ENCODE measurements around the gene GAPT. TPM values are rescaled to one million over a fixed set of nuclear protein-coding genes. Genes with fewer than 3 reads are reported as not detected.

Gene GAPT
- total RNA-seq, 1 donor from 2014 or later: not detected

DNA sequence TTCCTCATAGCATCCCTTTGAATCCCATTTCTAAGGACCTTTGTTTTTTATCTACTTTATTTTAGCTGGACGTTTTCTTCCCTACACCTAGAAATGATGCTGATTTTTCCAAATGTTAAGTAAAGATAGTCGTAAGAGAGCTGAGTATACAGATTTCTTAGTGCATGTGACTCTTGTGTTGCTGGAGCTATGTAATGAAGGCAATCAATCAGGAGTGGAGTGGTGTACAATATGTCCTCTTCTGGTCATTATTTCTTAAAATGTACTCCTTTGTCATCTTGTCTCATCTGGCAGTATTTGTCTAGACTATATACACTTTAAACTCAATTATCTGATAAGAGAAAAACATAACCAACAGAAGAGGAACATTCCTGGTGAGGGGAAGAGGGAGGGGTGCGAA lies 13.5 kb downstream of the GAPT start:
- DNase-seq (ENCODE audit: low read depth): no peak
- Histone ChIP-seq H3K36me3 (ENCODE audit: control insufficient read depth, insufficient read depth, low read length) (no peaks in the 10 kb centered on the region), H3K27me3 (ENCODE audit: control insufficient read depth, insufficient read depth, low read length) (peaks cover 4% of the 10 kb centered on the region), H3K4me3 (ENCODE audit: low read depth, low read length) (no peak overlapping the region)
- TF ChIP-seq, protein P1, sequence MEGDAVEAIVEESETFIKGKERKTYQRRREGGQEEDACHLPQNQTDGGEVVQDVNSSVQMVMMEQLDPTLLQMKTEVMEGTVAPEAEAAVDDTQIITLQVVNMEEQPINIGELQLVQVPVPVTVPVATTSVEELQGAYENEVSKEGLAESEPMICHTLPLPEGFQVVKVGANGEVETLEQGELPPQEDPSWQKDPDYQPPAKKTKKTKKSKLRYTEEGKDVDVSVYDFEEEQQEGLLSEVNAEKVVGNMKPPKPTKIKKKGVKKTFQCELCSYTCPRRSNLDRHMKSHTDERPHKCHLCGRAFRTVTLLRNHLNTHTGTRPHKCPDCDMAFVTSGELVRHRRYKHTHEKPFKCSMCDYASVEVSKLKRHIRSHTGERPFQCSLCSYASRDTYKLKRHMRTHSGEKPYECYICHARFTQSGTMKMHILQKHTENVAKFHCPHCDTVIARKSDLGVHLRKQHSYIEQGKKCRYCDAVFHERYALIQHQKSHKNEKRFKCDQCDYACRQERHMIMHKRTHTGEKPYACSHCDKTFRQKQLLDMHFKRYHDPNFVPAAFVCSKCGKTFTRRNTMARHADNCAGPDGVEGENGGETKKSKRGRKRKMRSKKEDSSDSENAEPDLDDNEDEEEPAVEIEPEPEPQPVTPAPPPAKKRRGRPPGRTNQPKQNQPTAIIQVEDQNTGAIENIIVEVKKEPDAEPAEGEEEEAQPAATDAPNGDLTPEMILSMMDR (IDR thresholded peaks at IDR 0.05; ENCODE audit: insufficient read depth, low read length, severe bottlenecking): no peak
- FAIRE-seq: no peak

DNA sequence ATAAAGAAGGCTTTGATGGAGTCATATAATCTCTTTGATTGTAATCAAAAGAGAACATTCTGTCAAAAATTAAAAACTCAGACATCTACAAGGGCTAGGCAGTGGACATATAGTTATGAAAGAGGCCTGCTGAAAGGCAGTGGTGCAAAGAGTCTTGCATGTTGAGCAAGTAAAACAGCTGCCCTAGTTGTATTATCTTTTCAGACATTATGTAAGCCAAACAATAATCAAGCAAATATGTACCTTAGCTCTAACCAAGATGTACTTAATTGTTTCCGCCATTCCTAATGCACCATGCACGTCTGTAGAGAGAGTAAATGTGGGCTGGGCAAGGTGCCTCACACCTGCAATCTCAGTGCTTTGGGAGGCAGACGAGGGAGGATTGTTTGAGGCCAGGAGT lies 14.3 kb downstream of the GAPT start:
- Histone ChIP-seq H3K36me3 (ENCODE audit: control insufficient read depth, insufficient read depth, low read length) (no peaks in the 10 kb centered on the region), H3K27me3 (ENCODE audit: control insufficient read depth, insufficient read depth, low read length) (peaks cover 4% of the 10 kb centered on the region), H3K4me3 (ENCODE audit: low read depth, low read length) (no peak overlapping the region)
- FAIRE-seq (no peak), DNase-seq (ENCODE audit: low read depth) (no peak)
- TF ChIP-seq, protein P1 (IDR thresholded peaks at IDR 0.05; ENCODE audit: insufficient read depth, low read length, severe bottlenecking): no peak

DNA sequence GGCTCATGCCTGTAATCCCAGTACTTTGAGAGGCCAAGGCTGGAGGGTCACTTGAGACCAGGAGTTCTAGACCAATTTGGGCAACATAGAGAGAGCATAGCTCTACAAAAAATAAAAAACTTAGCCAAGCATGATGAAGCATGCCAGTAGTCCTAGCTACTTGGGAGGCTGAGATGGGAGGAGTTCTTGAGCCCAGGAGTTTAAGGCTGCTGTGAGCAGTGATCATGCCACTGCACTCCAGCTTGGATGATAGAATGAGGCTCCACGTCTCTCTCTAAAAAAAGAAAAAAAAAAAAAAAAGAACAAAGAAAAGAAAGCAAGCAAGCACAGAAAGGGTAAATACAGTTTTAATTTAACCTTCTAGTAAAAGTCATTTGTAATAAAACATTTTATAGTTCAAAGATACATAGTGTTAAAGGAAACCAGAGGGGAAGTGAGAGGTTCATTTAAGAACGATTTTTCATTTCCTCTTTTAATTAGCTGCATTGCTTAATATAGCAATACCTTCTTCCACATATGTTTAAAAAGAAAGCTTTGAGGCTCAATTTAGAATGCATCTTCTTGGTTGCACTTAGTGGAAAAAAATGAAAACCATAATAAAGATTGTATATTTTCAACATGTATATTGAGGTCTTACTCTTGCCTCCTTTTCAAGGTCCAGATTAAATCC lies 14.9 kb downstream of the GAPT start:
- FAIRE-seq: no peak
- Histone ChIP-seq H3K4me3 (ENCODE audit: low read depth, low read length) (no peak overlapping the region), H3K36me3 (ENCODE audit: control insufficient read depth, insufficient read depth, low read length) (no peaks in the 10 kb centered on the region), H3K27me3 (ENCODE audit: control insufficient read depth, insufficient read depth, low read length) (peaks cover 4% of the 10 kb centered on the region)
- TF ChIP-seq, protein P1 (IDR thresholded peaks at IDR 0.05; ENCODE audit: insufficient read depth, low read length, severe bottlenecking): no peak
- DNase-seq (ENCODE audit: low read depth): no peak

DNA sequence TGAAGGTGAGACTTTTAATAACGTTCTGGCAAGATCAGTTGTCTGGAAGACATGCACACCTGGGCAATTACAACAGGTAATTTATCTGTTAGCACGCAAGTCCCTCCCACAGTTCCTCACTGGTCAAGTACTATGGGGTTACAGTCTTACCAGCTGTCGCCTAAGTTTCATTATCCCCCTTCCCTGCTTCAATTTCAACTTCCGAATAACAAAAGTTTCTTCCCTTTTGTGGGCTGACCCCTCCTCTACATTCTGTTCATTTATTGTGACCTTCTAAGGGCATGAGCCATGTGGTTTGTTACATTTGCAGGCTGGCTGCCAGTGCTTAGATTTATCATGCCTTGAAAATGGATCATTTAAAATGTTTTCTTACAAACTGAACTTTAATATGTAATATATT lies 16.5 kb downstream of the GAPT start:
- Histone ChIP-seq H3K36me3 (ENCODE audit: control insufficient read depth, insufficient read depth, low read length) (no peaks in the 10 kb centered on the region), H3K27me3 (ENCODE audit: control insufficient read depth, insufficient read depth, low read length) (peaks cover 4% of the 10 kb centered on the region), H3K4me3 (ENCODE audit: low read depth, low read length) (no peak overlapping the region)
- TF ChIP-seq, protein P1 (IDR thresholded peaks at IDR 0.05; ENCODE audit: insufficient read depth, low read length, severe bottlenecking): no peak
- DNase-seq (ENCODE audit: low read depth) (no peak), FAIRE-seq (no peak)

DNA sequence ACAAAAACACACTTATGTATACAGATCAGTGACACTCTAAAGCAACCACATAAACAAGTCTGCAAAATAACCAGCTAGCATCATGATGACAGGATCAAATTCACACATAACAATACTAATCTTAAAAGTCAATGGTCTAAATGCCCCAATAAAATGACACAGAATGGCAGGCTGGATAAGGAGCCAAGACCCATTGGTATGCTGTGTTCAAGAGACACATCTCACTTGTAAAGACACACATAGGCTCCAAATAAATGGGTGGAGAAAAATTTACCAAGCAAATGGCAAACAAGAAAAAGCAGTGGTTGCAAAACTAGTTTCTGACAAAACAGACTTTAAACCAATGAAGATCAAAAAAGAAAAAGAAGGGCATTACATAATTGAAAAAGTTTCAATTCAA lies 26.0 kb downstream of the GAPT start:
- FAIRE-seq (no peak), DNase-seq (ENCODE audit: low read depth) (no peak)
- TF ChIP-seq, protein P1 (IDR thresholded peaks at IDR 0.05; ENCODE audit: insufficient read depth, low read length, severe bottlenecking): no peak
- Histone ChIP-seq H3K4me3 (ENCODE audit: low read depth, low read length) (no peak overlapping the region), H3K36me3 (ENCODE audit: control insufficient read depth, insufficient read depth, low read length) (no peaks in the 10 kb centered on the region), H3K27me3 (ENCODE audit: control insufficient read depth, insufficient read depth, low read length) (no peaks in the 10 kb centered on the region)

DNA sequence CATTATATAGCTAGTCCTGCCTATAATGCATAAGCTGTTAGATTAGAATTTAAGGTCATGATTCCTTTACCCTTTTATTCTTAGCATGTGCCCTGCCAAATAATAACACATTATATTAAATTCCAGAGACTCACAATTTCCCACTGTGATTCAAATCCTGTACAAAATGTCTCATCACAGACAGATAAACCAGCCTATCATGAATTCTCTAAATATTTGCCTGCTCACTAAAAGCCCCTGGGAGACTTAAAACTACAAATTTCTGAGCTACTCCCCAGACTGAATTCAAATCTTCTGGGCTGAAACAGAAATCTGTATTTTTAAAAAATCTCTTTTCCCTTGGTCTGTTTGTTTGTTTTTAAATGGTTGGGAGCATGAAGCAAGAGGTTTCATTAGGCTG lies 32.7 kb downstream of the GAPT start:
- H3K4me3 ChIP-seq (ENCODE audit: low read depth, low read length): no peak overlapping the region
- DNase-seq (ENCODE audit: low read depth) (no peak), FAIRE-seq (no peak)
- H3K36me3 ChIP-seq (ENCODE audit: control insufficient read depth, insufficient read depth, low read length): no peaks in the 10 kb centered on the region
- TF ChIP-seq, protein P1 (IDR thresholded peaks at IDR 0.05; ENCODE audit: insufficient read depth, low read length, severe bottlenecking): no peak
- no peaks in the 10 kb centered on the region for H3K27me3 ChIP-seq (ENCODE audit: control insufficient read depth, insufficient read depth, low read length)
